Chondrocyte (in vitro differentiated cells): ENCODE measurements around the gene DDR2. TPM values are rescaled to one million over a fixed set of nuclear protein-coding genes. Genes with fewer than 3 reads are reported as not detected.

Experiments
- DNase-seq: peaks from one replicate; pipeline ENCODE4 v3.0.0; 2021; ENCODE audit warnings: mixed read lengths, low spot score
- H3K27ac Mint-ChIP-seq: one replicate; pipeline ENCODE4 v1.8.0; 2021; ENCODE audit warnings: mild to moderate bottlenecking, moderate library complexity, mixed read lengths; ENCODE audit not compliant: unreplicated experiment
- H3K27me3 Mint-ChIP-seq: 2 replicates; pipeline ENCODE4 v1.8.0; 2021; ENCODE audit warnings: low read depth, mixed read lengths
- H3K36me3 Mint-ChIP-seq: 2 replicates; pipeline ENCODE4 v1.8.0; 2021; ENCODE audit warnings: low read depth, mixed read lengths
- H3K4me1 Mint-ChIP-seq: 2 replicates; pipeline ENCODE4 v1.8.0; 2021; ENCODE audit warnings: low read depth, mild to moderate bottlenecking, mixed read lengths
- H3K4me3 Mint-ChIP-seq: one replicate; pipeline ENCODE4 v1.8.0; 2021; ENCODE audit warnings: mild to moderate bottlenecking, moderate library complexity, mixed read lengths; ENCODE audit not compliant: unreplicated experiment
- H3K9me3 Mint-ChIP-seq: 2 replicates; pipeline ENCODE4 v1.8.0; 2021; ENCODE audit warnings: low read depth, mixed read lengths
- total RNA-seq: library from RNA; stranded (reverse); gene quantifications from 3 replicates; pipeline ENCODE4 v1.2.1, GENCODE V29; 2021
- TF ChIP-seq, protein P1 (sequence below): fragments of 200-600 bp; sonication (generic); IDR thresholded peaks from 2 replicates; pipeline ENCODE4 v1.5.0; 2021; ENCODE audit warnings: antibody characterized with exemption, mild to moderate bottlenecking, moderate library complexity

The DDR2 gene
- total RNA-seq, 1 donor from 2014 or later = 182 TPM

DNA sequence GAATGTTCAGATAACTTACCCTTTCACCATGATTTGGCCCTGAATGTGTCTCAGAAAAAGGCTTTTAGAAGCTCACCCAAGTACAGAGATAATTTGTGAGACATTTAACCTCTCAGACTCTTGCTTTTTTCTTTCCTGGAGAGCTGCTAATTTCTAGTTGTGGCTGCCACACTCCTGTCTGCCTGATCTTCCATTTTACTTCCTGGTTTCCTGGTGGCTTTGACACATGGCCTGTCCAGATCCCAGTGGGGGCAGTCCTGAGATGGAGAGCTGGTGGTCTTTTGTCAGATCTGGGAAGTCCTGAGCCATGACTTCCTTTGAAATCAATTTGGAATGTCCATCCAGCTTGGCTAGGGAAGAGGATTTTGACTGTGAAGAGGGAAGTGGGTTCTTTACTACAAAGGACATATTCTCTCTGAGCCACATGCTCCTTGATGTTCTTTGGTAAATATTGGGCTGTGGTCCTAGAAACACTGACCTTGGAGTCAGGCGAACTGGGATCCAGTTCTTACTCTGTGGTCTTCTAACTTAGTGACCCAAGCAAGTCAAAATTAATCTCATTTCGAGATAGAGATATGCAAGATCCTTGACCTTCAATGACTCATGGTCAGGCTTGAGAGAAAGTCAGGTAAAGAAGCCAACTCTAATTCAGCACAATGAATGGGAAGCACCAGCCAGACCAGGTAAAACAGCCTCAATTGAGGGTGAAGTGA lies 80.2 kb downstream of the DDR2 start:
- peaks cover 56% of the 10 kb centered on the region for H3K4me1 Mint-ChIP-seq
- TF ChIP-seq, protein P1, sequence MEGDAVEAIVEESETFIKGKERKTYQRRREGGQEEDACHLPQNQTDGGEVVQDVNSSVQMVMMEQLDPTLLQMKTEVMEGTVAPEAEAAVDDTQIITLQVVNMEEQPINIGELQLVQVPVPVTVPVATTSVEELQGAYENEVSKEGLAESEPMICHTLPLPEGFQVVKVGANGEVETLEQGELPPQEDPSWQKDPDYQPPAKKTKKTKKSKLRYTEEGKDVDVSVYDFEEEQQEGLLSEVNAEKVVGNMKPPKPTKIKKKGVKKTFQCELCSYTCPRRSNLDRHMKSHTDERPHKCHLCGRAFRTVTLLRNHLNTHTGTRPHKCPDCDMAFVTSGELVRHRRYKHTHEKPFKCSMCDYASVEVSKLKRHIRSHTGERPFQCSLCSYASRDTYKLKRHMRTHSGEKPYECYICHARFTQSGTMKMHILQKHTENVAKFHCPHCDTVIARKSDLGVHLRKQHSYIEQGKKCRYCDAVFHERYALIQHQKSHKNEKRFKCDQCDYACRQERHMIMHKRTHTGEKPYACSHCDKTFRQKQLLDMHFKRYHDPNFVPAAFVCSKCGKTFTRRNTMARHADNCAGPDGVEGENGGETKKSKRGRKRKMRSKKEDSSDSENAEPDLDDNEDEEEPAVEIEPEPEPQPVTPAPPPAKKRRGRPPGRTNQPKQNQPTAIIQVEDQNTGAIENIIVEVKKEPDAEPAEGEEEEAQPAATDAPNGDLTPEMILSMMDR = no peak
- no peaks in the 10 kb centered on the region for H3K27me3 Mint-ChIP-seq
- H3K27ac Mint-ChIP-seq = no peak overlapping the region
- no peak for DNase-seq
- peaks cover 2% of the 10 kb centered on the region for H3K36me3 Mint-ChIP-seq
- no peaks in the 10 kb centered on the region for H3K9me3 Mint-ChIP-seq
- H3K4me3 Mint-ChIP-seq = no peak overlapping the region

DNA sequence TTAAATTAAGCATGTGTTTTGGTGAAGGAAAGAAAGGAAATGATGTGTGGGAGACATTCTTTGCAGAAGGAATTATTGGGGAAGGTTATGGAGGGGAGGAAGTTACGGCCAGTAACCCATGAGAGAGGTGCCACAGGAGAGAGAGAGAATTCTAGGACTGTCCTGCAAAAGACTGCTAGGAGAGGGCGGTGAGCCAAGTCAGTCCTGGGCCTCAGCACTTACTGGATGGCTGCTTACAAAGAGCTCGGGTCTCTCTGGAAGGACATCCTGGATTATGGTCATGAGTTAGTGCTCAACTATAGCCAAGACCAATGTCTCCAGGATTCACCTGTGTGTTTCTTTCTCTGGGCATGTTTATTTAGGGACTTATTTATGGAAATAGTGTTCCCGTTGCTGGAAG lies 83.9 kb downstream of the DDR2 start:
- H3K27me3 Mint-ChIP-seq = no peaks in the 10 kb centered on the region
- peaks cover 14% of the 10 kb centered on the region for H3K36me3 Mint-ChIP-seq
- peaks cover 41% of the 10 kb centered on the region for H3K4me1 Mint-ChIP-seq
- H3K9me3 Mint-ChIP-seq = no peaks in the 10 kb centered on the region
- H3K27ac Mint-ChIP-seq = peak overlapping the region; percentile 22
- no peak for DNase-seq
- no peak overlapping the region for H3K4me3 Mint-ChIP-seq
- TF ChIP-seq, protein P1 = no peak

DNA sequence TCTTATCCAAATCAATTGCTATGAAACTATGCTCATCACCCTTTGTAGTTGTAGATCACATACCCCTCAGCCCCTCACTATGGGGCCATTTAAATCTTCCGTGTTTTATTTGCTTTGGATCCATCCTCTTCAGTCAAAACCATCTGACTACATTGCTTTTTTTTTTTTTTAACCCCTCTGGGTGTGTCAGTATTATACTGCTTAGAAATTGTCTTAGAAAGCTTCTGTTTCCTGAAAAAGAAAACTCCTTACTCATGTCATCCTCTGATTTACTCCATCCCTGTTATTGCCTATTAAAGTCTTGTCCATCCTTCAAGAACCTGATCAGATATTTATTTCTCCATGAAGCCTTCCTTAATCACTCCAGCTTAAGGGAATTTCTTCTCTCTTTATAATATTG lies 84.3 kb downstream of the DDR2 start:
- Mint-ChIP-seq H3K27ac (peak overlapping the region; percentile 60), H3K27me3 (no peaks in the 10 kb centered on the region), H3K4me3 (no peak overlapping the region), H3K9me3 (no peaks in the 10 kb centered on the region), H3K4me1 (peaks cover 42% of the 10 kb centered on the region), H3K36me3 (peaks cover 14% of the 10 kb centered on the region)
- no peak for DNase-seq
- TF ChIP-seq, protein P1 = no peak

DNA sequence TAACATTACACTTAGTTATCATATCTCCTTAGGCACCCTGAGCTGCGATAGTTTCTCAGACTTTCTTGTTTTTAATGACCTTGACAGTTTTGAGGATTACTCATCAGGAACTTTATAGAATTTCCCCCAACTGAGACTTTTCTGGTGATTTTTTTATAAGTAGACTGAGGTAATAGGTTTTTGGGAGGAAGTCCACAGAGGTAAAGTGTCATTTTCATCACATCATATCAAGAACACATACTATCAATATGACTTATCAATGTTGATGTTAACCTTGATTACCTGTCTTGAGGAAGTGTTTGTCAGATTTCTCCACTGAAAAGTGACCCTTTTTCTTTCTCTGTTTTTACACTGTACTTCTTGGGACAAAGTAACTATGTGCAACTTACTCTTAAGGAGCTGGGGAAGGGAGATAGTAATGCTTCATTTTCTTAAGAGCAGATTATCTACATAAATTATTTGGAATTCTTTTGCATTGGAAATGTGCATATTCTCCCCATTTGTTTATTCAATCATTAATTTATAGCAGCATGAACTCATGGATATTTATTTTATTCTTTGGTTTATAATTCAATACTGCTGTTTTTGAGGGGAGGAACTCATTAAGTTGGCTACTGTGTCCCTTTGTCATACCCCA lies 85.4 kb downstream of the DDR2 start:
- Mint-ChIP-seq H3K9me3 (no peaks in the 10 kb centered on the region), H3K36me3 (peaks cover 12% of the 10 kb centered on the region), H3K27ac (peak overlapping the region; percentile 65), H3K4me1 (peaks cover 37% of the 10 kb centered on the region), H3K4me3 (no peak overlapping the region), H3K27me3 (no peaks in the 10 kb centered on the region)
- DNase-seq = no peak
- TF ChIP-seq, protein P1 = no peak

DNA sequence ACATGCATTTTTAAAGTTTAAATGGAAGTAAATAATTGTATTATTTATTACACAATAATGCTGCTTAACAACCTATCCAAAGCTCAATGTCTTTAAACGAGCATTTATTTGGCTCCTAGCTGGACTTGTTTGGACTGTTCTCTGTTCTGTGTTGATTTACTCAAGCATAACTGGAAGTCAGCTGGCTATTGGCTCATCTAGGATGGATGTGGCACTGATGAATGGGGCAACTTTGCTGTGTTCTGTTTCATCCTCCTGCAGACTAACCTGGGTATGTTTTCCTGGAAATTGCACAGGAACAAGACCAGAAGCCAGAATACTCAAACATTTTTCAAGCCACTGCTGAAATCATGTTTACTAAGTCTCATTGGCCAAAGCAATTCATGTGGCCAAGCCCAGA lies 87.4 kb downstream of the DDR2 start:
- Mint-ChIP-seq H3K36me3 (peaks cover 12% of the 10 kb centered on the region), H3K27ac (no peak overlapping the region), H3K9me3 (no peaks in the 10 kb centered on the region), H3K27me3 (no peaks in the 10 kb centered on the region), H3K4me3 (no peak overlapping the region), H3K4me1 (peaks cover 33% of the 10 kb centered on the region)
- TF ChIP-seq, protein P1 = no peak
- DNase-seq = no peak
